K562 (cell line): Measurements from ENCODE around the gene SH3BP5. TPM values are rescaled to one million over a fixed set of nuclear protein-coding genes. Genes with fewer than 3 reads are reported as not detected.
A peak's percentile ranks its signal among the peaks of the same experiment; 100 is the strongest.

Source experiments
- ELF1 ChIP-seq: fragments of 200-800 bp; sonication (Bioruptor generic); IDR thresholded peaks from 2 replicates; pipeline ENCODE4 v1.6.1; 2016; ENCODE audit warnings: missing genetic modification characterization, missing compliant biosample characterization
- HDAC1 ChIP-seq, 2 experiments: fragments of 450-650 bp; IDR thresholded peaks; 2 replicates each; pipeline ENCODE4 v1.6.1; 2016 to 2017; ENCODE audit warnings: inconsistent platforms in 1 of 2, mild to moderate bottlenecking in 1 of 2, moderate library complexity in 1 of 2
- IRF2 ChIP-seq: sonication (generic); formaldehyde crosslinking; IDR thresholded peaks from 2 replicates; pipeline ENCODE4 v1.8.1; 2022; ENCODE audit warnings: mild to moderate bottlenecking, missing genetic modification reagents
- MTA1 ChIP-seq: fragments of 450-650 bp; IDR thresholded peaks from 2 replicates; pipeline ENCODE4 v1.6.1; 2017; ENCODE audit warnings: borderline replicate concordance
- NONO ChIP-seq, 2 experiments: fragments of 200-400 bp in 1 of 2; fragments of 450-650 bp in 1 of 2; formaldehyde crosslinking in 1 of 2; IDR thresholded peaks; 2 replicates each; pipeline ENCODE4 v1.6.1; 2017; ENCODE audit warnings: low read depth in 2 of 2, mild to moderate bottlenecking in 2 of 2, moderate library complexity in 2 of 2, low read length in 1 of 2
- SMARCA5 ChIP-seq: fragments of 450-650 bp; IDR thresholded peaks from 2 replicates; pipeline ENCODE4 v1.6.1; 2016
- SMARCB1 ChIP-seq: IDR thresholded peaks from 2 replicates; pipeline ENCODE4 v1.6.1; 2011; ENCODE audit warnings: improper control_type of control experiment, low read depth; ENCODE audit not compliant: insufficient read length
- SRSF3 ChIP-seq: fragments of 200-400 bp; formaldehyde crosslinking; IDR thresholded peaks from 2 replicates; pipeline ENCODE4 v1.6.1; 2016; ENCODE audit warnings: mild to moderate bottlenecking, low read length, moderate library complexity; ENCODE audit not compliant: insufficient read depth
- TRIM24 ChIP-seq, 2 experiments: fragments of 450-650 bp; IDR thresholded peaks; 2 replicates each; pipeline ENCODE4 v1.6.1; 2016
- ZNF133 ChIP-seq: fragments of 250-450 bp; sonication (Bioruptor Pico); IDR thresholded peaks from 2 replicates; pipeline ENCODE4 v1.4.0; 2020; ENCODE audit warnings: mild to moderate bottlenecking
- ZNF282 ChIP-seq: sonication (generic); formaldehyde crosslinking; IDR thresholded peaks from 2 replicates; pipeline ENCODE4 v1.8.1; 2023; ENCODE audit warnings: missing genetic modification reagents
- ZNF347 ChIP-seq: fragments of 450-650 bp; formaldehyde crosslinking; IDR thresholded peaks from 2 replicates; pipeline ENCODE4 v1.4.0; 2020; ENCODE audit warnings: low read depth, mild to moderate bottlenecking, moderate library complexity
- polyA plus RNA-seq, 8 experiments: library from polyadenylated mRNA; depleted of rRNA in 4 of 8; stranded (reverse) in 5 of 8; unstranded in 3 of 8; fragments of >200 nt; fragmentation: Nextera tagmentation in 2 of 8; fragmentation: Illumina TruSeq in 1 of 8; extraction: Ambion mirVana in 2 of 8; extraction: Trizol in 1 of 8; gene quantifications; 2 replicates each; pipeline versions ENCODE4 v1.2.1 to v1.2.3, GENCODE V29; 2011 to 2014; ENCODE audit warnings: inconsistent platforms in 1 of 8, missing spikeins in 1 of 8
- total RNA-seq, 7 experiments: library from RNA; depleted of rRNA in 6 of 7; stranded (reverse); fragments of >200 nt in 6 of 7; fragmentation: Illumina TruSeq in 2 of 7; extraction: Trizol in 2 of 7; gene quantifications; 2 replicates each; pipeline versions ENCODE4 v1.2.1 to v1.2.3, GENCODE V29; 2011 to 2021; ENCODE audit warnings: low replicate concordance in 1 of 7
- TF ChIP-seq, protein P1 (sequence below): fragments of 450-650 bp; IDR thresholded peaks from 2 replicates; pipeline ENCODE4 v1.6.1; 2018; ENCODE audit not compliant: partially characterized antibody
- TF ChIP-seq, protein P2 (sequence below): IDR thresholded peaks from 2 replicates; pipeline ENCODE4 v1.6.1; 2016; ENCODE audit warnings: missing genetic modification characterization, missing compliant biosample characterization
- TF ChIP-seq, protein P3 (sequence below): IDR thresholded peaks from 3 replicates; pipeline ENCODE4 v1.6.1; 2011; ENCODE audit warnings: borderline replicate concordance, mild to moderate bottlenecking; ENCODE audit not compliant: insufficient read length, insufficient read depth
- TF ChIP-seq, protein P4 (sequence below): fragments of 250-450 bp; sonication (Bioruptor Pico); IDR thresholded peaks from 2 replicates; pipeline ENCODE4 v1.8.0; 2022; ENCODE audit warnings: moderate library complexity, mild to moderate bottlenecking, inconsistent platforms
- TF ChIP-seq, protein P5 (sequence below): sonication (generic); formaldehyde crosslinking; IDR thresholded peaks from 2 replicates; pipeline ENCODE4 v1.9.0; 2022; ENCODE audit warnings: mild to moderate bottlenecking, missing genetic modification reagents
- TF ChIP-seq, protein P6 (sequence below), 3 experiments: fragments of 200-800 bp in 1 of 3; sonication (Bioruptor generic) in 1 of 3; sonication (generic) in 1 of 3; formaldehyde crosslinking in 1 of 3; IDR thresholded peaks; 2 replicates each; pipeline versions ENCODE4 v1.6.1 to v1.8.0; 2016 to 2022; ENCODE audit warnings: mild to moderate bottlenecking in 2 of 3, missing compliant biosample characterization in 2 of 3, missing genetic modification characterization in 2 of 3, missing genetic modification reagents in 1 of 3

SH3BP5 gene
- total and polyA plus RNA-seq, 9 of the 15 experiments (the other 6 are each of a cell fraction or from before 2014, with no cell fraction given): 2.9 to 29.0 (median 14.9) TPM

DNA sequence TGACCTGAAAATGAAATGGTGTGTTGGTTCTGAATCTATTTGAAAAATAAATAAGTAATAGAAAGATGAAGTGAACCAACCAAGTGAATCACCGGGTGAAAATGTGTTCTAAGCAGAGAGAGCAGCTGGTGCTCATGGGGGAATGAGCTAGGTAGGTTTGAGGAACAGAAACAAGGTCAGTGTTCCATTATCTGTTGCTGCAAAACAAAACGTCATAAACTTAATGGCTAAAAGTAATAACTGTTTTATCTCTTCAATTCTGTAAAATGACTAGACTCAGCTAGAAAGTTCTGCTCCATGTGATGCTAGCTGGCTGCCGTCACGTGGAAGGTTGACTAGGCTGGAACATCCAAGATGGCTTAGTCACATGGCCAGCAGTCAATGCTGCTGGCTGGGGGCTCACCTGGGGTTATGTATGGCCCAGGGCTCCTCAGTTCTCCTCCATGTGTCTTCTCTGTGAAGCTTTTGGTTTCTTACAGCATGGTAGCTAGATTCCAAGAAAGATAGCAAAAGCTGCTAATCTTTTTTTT lies 13.3 kb upstream of the SH3BP5 start (continued):
- TF ChIP-seq, protein P1, sequence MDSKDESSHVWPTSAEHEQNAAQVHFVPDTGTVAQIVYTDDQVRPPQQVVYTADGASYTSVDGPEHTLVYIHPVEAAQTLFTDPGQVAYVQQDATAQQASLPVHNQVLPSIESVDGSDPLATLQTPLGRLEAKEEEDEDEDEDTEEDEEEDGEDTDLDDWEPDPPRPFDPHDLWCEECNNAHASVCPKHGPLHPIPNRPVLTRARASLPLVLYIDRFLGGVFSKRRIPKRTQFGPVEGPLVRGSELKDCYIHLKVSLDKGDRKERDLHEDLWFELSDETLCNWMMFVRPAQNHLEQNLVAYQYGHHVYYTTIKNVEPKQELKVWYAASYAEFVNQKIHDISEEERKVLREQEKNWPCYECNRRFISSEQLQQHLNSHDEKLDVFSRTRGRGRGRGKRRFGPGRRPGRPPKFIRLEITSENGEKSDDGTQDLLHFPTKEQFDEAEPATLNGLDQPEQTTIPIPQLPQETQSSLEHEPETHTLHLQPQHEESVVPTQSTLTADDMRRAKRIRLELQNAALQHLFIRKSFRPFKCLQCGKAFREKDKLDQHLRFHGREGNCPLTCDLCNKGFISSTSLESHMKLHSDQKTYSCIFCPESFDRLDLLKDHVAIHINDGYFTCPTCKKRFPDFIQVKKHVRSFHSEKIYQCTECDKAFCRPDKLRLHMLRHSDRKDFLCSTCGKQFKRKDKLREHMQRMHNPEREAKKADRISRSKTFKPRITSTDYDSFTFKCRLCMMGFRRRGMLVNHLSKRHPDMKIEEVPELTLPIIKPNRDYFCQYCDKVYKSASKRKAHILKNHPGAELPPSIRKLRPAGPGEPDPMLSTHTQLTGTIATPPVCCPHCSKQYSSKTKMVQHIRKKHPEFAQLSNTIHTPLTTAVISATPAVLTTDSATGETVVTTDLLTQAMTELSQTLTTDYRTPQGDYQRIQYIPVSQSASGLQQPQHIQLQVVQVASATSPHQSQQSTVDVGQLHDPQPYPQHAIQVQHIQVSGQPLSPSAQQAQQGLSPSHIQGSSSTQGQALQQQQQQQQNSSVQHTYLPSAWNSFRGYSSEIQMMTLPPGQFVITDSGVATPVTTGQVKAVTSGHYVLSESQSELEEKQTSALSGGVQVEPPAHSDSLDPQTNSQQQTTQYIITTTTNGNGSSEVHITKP: no peak
- no peak for TF ChIP-seq ZNF347
- no peak for TF ChIP-seq MTA1
- no peak for TF ChIP-seq ZNF133 (CRISPR knock-in tag)
- TF ChIP-seq, protein P2, sequence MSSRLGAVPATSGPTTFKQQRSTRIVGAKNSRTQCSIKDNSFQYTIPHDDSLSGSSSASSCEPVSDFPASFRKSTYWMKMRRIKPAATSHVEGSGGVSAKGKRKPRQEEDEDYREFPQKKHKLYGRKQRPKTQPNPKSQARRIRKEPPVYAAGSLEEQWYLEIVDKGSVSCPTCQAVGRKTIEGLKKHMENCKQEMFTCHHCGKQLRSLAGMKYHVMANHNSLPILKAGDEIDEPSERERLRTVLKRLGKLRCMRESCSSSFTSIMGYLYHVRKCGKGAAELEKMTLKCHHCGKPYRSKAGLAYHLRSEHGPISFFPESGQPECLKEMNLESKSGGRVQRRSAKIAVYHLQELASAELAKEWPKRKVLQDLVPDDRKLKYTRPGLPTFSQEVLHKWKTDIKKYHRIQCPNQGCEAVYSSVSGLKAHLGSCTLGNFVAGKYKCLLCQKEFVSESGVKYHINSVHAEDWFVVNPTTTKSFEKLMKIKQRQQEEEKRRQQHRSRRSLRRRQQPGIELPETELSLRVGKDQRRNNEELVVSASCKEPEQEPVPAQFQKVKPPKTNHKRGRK (tag): no peak
- TF ChIP-seq, protein P3, sequence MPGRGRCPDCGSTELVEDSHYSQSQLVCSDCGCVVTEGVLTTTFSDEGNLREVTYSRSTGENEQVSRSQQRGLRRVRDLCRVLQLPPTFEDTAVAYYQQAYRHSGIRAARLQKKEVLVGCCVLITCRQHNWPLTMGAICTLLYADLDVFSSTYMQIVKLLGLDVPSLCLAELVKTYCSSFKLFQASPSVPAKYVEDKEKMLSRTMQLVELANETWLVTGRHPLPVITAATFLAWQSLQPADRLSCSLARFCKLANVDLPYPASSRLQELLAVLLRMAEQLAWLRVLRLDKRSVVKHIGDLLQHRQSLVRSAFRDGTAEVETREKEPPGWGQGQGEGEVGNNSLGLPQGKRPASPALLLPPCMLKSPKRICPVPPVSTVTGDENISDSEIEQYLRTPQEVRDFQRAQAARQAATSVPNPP: no peak
- TF ChIP-seq, protein P4, sequence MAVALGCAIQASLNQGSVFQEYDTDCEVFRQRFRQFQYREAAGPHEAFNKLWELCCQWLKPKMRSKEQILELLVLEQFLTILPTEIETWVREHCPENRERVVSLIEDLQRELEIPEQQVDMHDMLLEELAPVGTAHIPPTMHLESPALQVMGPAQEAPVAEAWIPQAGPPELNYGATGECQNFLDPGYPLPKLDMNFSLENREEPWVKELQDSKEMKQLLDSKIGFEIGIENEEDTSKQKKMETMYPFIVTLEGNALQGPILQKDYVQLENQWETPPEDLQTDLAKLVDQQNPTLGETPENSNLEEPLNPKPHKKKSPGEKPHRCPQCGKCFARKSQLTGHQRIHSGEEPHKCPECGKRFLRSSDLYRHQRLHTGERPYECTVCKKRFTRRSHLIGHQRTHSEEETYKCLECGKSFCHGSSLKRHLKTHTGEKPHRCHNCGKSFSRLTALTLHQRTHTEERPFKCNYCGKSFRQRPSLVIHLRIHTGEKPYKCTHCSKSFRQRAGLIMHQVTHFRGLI (CRISPR knock-in tag): no peak
- TF ChIP-seq SRSF3: no peak
- TF ChIP-seq, protein P5, sequence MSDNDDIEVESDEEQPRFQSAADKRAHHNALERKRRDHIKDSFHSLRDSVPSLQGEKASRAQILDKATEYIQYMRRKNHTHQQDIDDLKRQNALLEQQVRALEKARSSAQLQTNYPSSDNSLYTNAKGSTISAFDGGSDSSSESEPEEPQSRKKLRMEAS: peak; percentile 51; the same call in 1 of the 2 replicates
- no peak for TF ChIP-seq HDAC1 (IDR thresholded peaks at IDR 0.05)
- no peak for TF ChIP-seq SMARCB1
- no peak for TF ChIP-seq SMARCA5
- no peak for TF ChIP-seq ZNF282 (CRISPR knock-in tag)
- TF ChIP-seq IRF2 (CRISPR knock-in tag): no peak
- no peak for TF ChIP-seq NONO (IDR thresholded peaks at IDR 0.05; ENCODE audit: low read depth in 2 of 2, low read length in 1 of 2)
- TF ChIP-seq TRIM24 (IDR thresholded peaks at IDR 0.05): no peak
- TF ChIP-seq, protein P6, sequence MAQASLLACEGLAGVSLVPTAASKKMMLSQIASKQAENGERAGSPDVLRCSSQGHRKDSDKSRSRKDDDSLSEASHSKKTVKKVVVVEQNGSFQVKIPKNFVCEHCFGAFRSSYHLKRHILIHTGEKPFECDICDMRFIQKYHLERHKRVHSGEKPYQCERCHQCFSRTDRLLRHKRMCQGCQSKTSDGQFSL (CRISPR knock-in tag; IDR thresholded peaks at IDR 0.05): no peak
- TF ChIP-seq, protein P6 (tag; IDR thresholded peaks at IDR 0.05): no peak
- no peak for TF ChIP-seq ELF1
